GM23248 (cell line): ENCODE results near the gene C3orf33. TPM values are rescaled to one million over a fixed set of nuclear protein-coding genes. Genes with fewer than 3 reads are reported as not detected.

ENCODE experiments used
- DNase-seq: peaks from one replicate; pipeline ENCODE4 v3.0.0-alpha.2; 2015
- H2AFZ ChIP-seq: fragments of 200-600 bp; sonication (generic); 2 replicates; pipeline ENCODE4 v1.6.1; 2016; ENCODE audit warnings: antibody characterized with exemption
- H3F3A ChIP-seq: fragments of 200-600 bp; sonication (generic); 2 replicates; pipeline ENCODE4 v1.6.1; 2016; ENCODE audit warnings: mild to moderate bottlenecking, antibody characterized with exemption, mixed run types; ENCODE audit not compliant: insufficient read depth
- H3K27ac ChIP-seq: fragments of 200-600 bp; sonication (generic); 2 replicates; pipeline ENCODE4 v1.5.1; 2016; ENCODE audit warnings: mild to moderate bottlenecking
- H3K27me3 ChIP-seq: fragments of 200-600 bp; sonication (generic); replicated peaks from 2 replicates; pipeline ENCODE4 v1.6.1; 2016; ENCODE audit warnings: mild to moderate bottlenecking; ENCODE audit not compliant: insufficient read depth
- H3K36me3 ChIP-seq: fragments of 200-600 bp; sonication (generic); 2 replicates; pipeline ENCODE4 v1.6.1; 2016; ENCODE audit warnings: low read depth, mild to moderate bottlenecking
- H3K4me1 ChIP-seq: fragments of 200-600 bp; sonication (generic); 2 replicates; pipeline ENCODE4 v1.6.1; 2016; ENCODE audit warnings: mild to moderate bottlenecking; ENCODE audit not compliant: insufficient read depth
- H3K4me2 ChIP-seq: fragments of 200-600 bp; sonication (generic); one replicate; pipeline ENCODE4 v1.6.1; 2016; ENCODE audit warnings: mild to moderate bottlenecking; ENCODE audit not compliant: unreplicated experiment
- H3K4me3 ChIP-seq: fragments of 200-600 bp; sonication (generic); 2 replicates; pipeline ENCODE4 v1.5.1; 2016; ENCODE audit warnings: mild to moderate bottlenecking
- H3K79me2 ChIP-seq: fragments of 200-600 bp; sonication (generic); 2 replicates; pipeline ENCODE4 v1.6.1; 2016; ENCODE audit warnings: mild to moderate bottlenecking; ENCODE audit not compliant: insufficient read depth
- H3K9ac ChIP-seq: fragments of 200-600 bp; sonication (generic); 2 replicates; pipeline ENCODE4 v1.6.1; 2016; ENCODE audit warnings: mild to moderate bottlenecking
- H3K9me2 ChIP-seq: fragments of 200-600 bp; sonication (generic); 2 replicates; pipeline ENCODE4 v1.6.1; 2016; ENCODE audit warnings: mixed run types, mild to moderate bottlenecking, moderate library complexity; ENCODE audit not compliant: insufficient read depth
- H3K9me3 ChIP-seq: fragments of 200-600 bp; sonication (generic); one replicate; pipeline ENCODE4 v1.6.1; 2017; ENCODE audit warnings: low read depth
- H4K20me1 ChIP-seq: fragments of 200-600 bp; sonication (generic); 2 replicates; pipeline ENCODE4 v1.6.0; 2016; ENCODE audit not compliant: insufficient read depth
- EZH2 ChIP-seq: fragments of 200-600 bp; sonication (generic); IDR thresholded peaks from 2 replicates; pipeline ENCODE4 v1.6.1; 2018; ENCODE audit warnings: antibody characterized with exemption, mild to moderate bottlenecking; ENCODE audit not compliant: insufficient read depth, poor library complexity, severe bottlenecking
- EZH2phosphoT487 ChIP-seq: fragments of 200-600 bp; sonication (generic); IDR thresholded peaks from 2 replicates; pipeline ENCODE4 v1.6.1; 2018; ENCODE audit warnings: antibody characterized with exemption, moderate library complexity, mild to moderate bottlenecking, low read depth; ENCODE audit not compliant: insufficient read depth
- WGBS, 2 experiments: methylation state at CpG; one replicate each; pipeline ENCODE4 v1.1.6; 2015 to 2017; ENCODE audit warnings: low lambda C conversion rate in 2 of 2, low coverage in 1 of 2; ENCODE audit errors: missing lambda C conversion rate in 2 of 2; 5-methylcytosine and 5-hydroxymethylcytosine counted together
- in situ Hi-C: fragments of 300-500 bp; cut with MboI; formaldehyde crosslinking; loops from 2 replicates; pipeline ENCODE4 v1.15.0; 2020
- polyA plus RNA-seq: library from polyadenylated mRNA; unstranded; fragments of >200 nt; fragmentation: Nextera tagmentation; extraction: Ambion mirVana; gene quantifications from 2 replicates; pipeline ENCODE4 v1.2.1, GENCODE V29; 2016
- total RNA-seq: library from RNA; depleted of rRNA; stranded (reverse); fragments of >200 nt; shearing (Covaris generic); gene quantifications from 2 replicates; pipeline ENCODE4 v1.2.3, GENCODE V29; 2014

Gene C3orf33
- total and polyA plus RNA-seq, 2 experiments from 2014 or later = 3.9 to 4.7 TPM

- no peak overlapping the region for H2AFZ ChIP-seq
- H3K27ac ChIP-seq = no peak overlapping the region
- no peaks in the 10 kb centered on the region for H3K27me3 ChIP-seq
- H4K20me1 ChIP-seq = no peaks in the 10 kb centered on the region
- WGBS, 2 experiments = 66 to 74% methylated on average over 4 of the region's 4 CpGs
- no peaks in the 10 kb centered on the region for H3K36me3 ChIP-seq
- H3K9me2 ChIP-seq = no peaks in the 10 kb centered on the region
- in situ Hi-C loops = no loop called here
- no peaks in the 10 kb centered on the region for H3F3A ChIP-seq
- no peaks in the 10 kb centered on the region for H3K9me3 ChIP-seq
- no peak overlapping the region for H3K4me3 ChIP-seq
- TF ChIP-seq EZH2 = no peak
- no peak for TF ChIP-seq EZH2phosphoT487
- DNase-seq = no peak
- no peaks in the 10 kb centered on the region for H3K4me1 ChIP-seq
- H3K4me2 ChIP-seq = no peak overlapping the region
- H3K79me2 ChIP-seq = no peaks in the 10 kb centered on the region
- no peak overlapping the region for H3K9ac ChIP-seq
Measured at GRCh38 chr3:155790272-155790925, 15.7 kb downstream of the C3orf33 start.

- Histone ChIP-seq H3K9me3 (no peaks in the 10 kb centered on the region), H3K36me3 (no peaks in the 10 kb centered on the region), H3K4me3 (no peak overlapping the region), H4K20me1 (no peaks in the 10 kb centered on the region), H3K27me3 (no peaks in the 10 kb centered on the region), H2AFZ (no peak overlapping the region), H3F3A (0 out of 2 replicates have a peak, but pooled peaks cover 3% of the 10 kb centered on the region), H3K9me2 (no peaks in the 10 kb centered on the region), H3K79me2 (no peaks in the 10 kb centered on the region), H3K4me1 (no peaks in the 10 kb centered on the region), H3K9ac (no peak overlapping the region), H3K27ac (no peak overlapping the region), H3K4me2 (no peak overlapping the region)
- TF ChIP-seq EZH2 = no peak
- no peak for TF ChIP-seq EZH2phosphoT487
- DNase-seq = no peak
- in situ Hi-C loops = no loop called here
Measured at GRCh38 chr3:155785662-155786295, 20.3 kb downstream of the C3orf33 start.

GRCh38 chr3:155782390-155782953, 23.6 kb downstream of the C3orf33 start:
- Histone ChIP-seq H3K4me1 (peaks cover 8% of the 10 kb centered on the region; the same call in 1 of the 2 replicates), H3K4me2 (no peak overlapping the region), H3K27me3 (no peaks in the 10 kb centered on the region), H3K9ac (no peak overlapping the region), H3F3A (0 out of 2 replicates have a peak, but pooled peaks cover 3% of the 10 kb centered on the region), H4K20me1 (no peaks in the 10 kb centered on the region), H3K36me3 (no peaks in the 10 kb centered on the region), H3K79me2 (no peaks in the 10 kb centered on the region), H3K4me3 (no peak overlapping the region), H3K27ac (no peak overlapping the region), H3K9me3 (no peaks in the 10 kb centered on the region), H3K9me2 (no peaks in the 10 kb centered on the region), H2AFZ (no peak overlapping the region)
- 92% methylated on average over 1 of the region's 1 CpG for WGBS, 2 experiments
- no peak for DNase-seq
- in situ Hi-C loops = no loop called here
- no peak for TF ChIP-seq EZH2
- TF ChIP-seq EZH2phosphoT487 = no peak

- no peak overlapping the region for H3K27ac ChIP-seq
- H2AFZ ChIP-seq = no peak overlapping the region
- TF ChIP-seq EZH2 (no peak), EZH2phosphoT487 (no peak)
- H3K4me3 ChIP-seq = no peak overlapping the region
- H3K4me1 ChIP-seq = peaks cover 8% of the 10 kb centered on the region; the same call in 1 of the 2 replicates
- no peaks in the 10 kb centered on the region for H3K79me2 ChIP-seq
- 0 out of 2 replicates have a peak, but pooled peaks cover 3% of the 10 kb centered on the region for H3F3A ChIP-seq
- no peaks in the 10 kb centered on the region for H3K27me3 ChIP-seq
- no peaks in the 10 kb centered on the region for H3K9me2 ChIP-seq
- H3K36me3 ChIP-seq = no peaks in the 10 kb centered on the region
- no peak overlapping the region for H3K4me2 ChIP-seq
- DNase-seq = no peak
- H3K9me3 ChIP-seq = no peaks in the 10 kb centered on the region
- no peaks in the 10 kb centered on the region for H4K20me1 ChIP-seq
- no peak overlapping the region for H3K9ac ChIP-seq
- in situ Hi-C loops = no loop called here
Measured at GRCh38 chr3:155780291-155780690, 25.8 kb downstream of the C3orf33 start.
